Fibroblast of lung (primary cell): ENCODE measurements around the gene NFATC3.

Experiments used
- EZH2 ChIP-seq: IDR thresholded peaks from 2 replicates; pipeline ENCODE4 v1.5.1; 2012; ENCODE audit warnings: low read length, control low read depth, mild to moderate bottlenecking; ENCODE audit errors: missing control alignments
- TF ChIP-seq, protein P1 (sequence below), 2 donors: IDR thresholded peaks in 1 of 2; conservative IDR thresholded peaks in 1 of 2; 1 replicate in 1 of 2; 2 replicates in 1 of 2; pipeline ENCODE4 v1.5.1; 2011 to 2012; ENCODE audit warnings: low read length in 2 of 2, control low read depth in 1 of 2, inconsistent platforms in 1 of 2, low read depth in 1 of 2, mild to moderate bottlenecking in 1 of 2

DNA sequence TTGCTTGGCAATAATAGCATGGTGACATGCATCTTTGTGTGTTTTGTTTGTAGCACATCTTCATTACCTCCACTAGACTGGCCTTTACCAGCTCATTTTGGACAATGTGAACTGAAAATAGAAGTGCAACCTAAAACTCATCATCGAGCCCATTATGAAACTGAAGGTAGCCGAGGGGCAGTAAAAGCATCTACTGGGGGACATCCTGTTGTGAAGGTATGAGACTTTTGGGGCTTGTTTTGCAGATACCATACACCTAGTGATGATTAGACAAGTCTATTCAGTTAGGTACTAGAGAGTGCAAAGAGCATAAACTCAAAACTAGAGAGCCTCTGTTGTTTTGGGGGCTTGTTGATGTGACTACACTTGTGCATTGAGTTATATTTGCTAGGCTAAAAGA, 41.2 kb downstream of the NFATC3 start:
- TF ChIP-seq, protein P1, sequence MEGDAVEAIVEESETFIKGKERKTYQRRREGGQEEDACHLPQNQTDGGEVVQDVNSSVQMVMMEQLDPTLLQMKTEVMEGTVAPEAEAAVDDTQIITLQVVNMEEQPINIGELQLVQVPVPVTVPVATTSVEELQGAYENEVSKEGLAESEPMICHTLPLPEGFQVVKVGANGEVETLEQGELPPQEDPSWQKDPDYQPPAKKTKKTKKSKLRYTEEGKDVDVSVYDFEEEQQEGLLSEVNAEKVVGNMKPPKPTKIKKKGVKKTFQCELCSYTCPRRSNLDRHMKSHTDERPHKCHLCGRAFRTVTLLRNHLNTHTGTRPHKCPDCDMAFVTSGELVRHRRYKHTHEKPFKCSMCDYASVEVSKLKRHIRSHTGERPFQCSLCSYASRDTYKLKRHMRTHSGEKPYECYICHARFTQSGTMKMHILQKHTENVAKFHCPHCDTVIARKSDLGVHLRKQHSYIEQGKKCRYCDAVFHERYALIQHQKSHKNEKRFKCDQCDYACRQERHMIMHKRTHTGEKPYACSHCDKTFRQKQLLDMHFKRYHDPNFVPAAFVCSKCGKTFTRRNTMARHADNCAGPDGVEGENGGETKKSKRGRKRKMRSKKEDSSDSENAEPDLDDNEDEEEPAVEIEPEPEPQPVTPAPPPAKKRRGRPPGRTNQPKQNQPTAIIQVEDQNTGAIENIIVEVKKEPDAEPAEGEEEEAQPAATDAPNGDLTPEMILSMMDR (conservative IDR thresholded peaks at IDR 0.05 in 1 of 2, IDR thresholded peaks at IDR 0.05 in 1 of 2; ENCODE audit: low read depth in 1 of 2, low read length in 2 of 2): no peak
- TF ChIP-seq EZH2: no peak
